ENCODE data around the gene CNNM1.
A peak's percentile ranks its signal among the peaks of the same experiment; 100 is the strongest.

The CNNM1 gene

GRCh38 chr10:99337901-99338300 is 8.7 kb downstream of the CNNM1 start:
- DNase-seq (ENCODE audit: low spot score): no peak

- peak; percentile 25 for DNase-seq (ENCODE audit: low spot score)
Measured at GRCh38 chr10:99339077-99339476, 9.9 kb downstream of the CNNM1 start.

DNA sequence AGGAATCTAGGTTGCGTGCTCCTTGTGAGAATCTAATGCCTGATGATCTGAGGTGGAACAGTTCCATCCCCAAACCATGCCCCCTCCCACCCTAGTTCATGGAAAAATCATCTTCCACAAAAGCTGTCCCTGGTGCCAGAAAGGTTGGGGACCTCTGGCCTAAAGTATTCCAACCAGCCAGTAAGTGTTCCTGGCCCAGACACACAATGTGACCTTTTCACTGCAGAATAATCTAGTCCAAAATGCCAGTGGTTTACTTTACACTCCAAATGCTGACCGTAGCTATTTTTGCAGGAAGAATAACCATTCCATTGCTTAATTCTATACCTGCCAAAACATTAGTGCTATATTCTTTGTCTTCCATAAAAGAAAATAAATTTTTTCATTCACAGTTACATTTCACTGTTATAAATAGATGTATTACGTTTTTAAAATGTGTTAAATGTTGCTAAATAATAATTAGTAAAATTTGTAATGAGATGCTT is 10.4 kb downstream of the CNNM1 start:
- DNase-seq (ENCODE audit: low spot score): no peak

DNA sequence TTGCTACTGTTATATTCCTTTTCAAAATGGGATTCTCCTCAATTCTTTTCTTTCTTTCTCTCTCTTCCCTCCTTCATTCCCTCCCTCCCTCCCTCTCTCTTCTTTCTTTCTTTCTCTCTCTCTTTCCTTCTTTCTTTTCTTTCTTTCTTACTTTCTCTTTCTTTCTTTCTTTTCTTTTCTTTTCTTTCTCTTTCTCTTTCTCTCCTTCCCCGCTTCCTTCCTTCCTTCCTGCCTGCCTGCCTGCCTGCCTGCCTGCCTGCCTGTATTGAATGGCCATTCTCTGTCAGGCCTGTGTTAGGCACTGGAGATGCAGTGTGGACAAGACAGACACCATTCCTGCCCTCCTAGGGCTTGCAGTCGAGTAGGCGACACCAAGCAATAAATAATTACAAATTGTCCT is 11.5 kb downstream of the CNNM1 start:
- DNase-seq (ENCODE audit: low spot score): no peak

DNA sequence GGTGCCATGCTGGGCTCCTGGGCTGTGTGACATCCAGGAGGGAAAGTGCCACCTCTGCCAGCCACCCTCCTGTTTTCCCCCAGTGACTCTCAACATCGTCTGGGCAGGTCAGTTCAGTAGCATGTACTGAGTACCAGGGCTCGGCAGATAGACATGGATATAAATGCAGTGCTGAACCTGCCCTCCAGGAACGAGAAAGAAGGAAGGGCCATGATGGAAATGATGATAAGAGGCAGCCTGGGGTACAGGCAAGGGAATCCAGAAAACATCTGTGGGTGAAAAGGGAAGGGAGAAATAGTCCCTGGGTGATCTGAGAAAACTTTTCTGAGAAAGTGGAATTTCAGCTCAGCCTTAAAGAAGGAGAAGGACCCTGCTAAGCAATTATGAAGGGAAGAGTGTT is 12.1 kb downstream of the CNNM1 start:
- DNase-seq (ENCODE audit: low spot score): no peak

DNA sequence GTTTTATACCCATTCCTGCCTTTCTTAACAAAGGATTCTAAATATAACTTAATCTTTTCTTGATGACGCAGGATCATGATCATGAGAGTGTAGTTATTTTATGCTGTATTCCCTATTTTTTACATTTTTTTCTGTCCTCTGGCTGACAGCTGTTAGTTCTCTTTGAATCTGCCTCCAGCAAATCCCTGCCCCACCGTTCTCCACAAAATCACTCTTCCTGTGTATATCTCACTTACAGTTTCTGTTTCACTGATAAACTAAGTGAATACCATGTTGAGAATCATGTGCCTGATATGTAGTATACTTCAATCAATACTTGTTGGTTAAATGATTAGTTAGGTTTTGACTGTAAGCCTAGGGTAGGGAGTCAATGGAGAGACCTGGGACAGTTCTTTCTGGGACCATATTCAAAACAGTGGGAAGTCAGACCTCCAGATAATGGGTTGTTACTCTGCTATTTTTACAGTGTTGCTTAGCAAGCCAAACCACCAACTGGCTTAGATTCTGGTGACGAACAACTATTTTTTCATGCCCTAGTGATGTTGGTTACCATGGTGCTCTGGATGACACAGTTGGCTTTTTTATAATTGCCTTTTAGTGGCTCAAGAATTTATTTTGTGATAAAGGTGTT is 12.8 kb downstream of the CNNM1 start:
- no peak for DNase-seq (ENCODE audit: low spot score)

- DNase-seq (ENCODE audit: low spot score): no peak
Measured at GRCh38 chr10:99343262-99343661, 14.1 kb downstream of the CNNM1 start.

- no peak for DNase-seq (ENCODE audit: low spot score)
Measured at GRCh38 chr10:99344715-99345114, 15.6 kb downstream of the CNNM1 start.

DNA sequence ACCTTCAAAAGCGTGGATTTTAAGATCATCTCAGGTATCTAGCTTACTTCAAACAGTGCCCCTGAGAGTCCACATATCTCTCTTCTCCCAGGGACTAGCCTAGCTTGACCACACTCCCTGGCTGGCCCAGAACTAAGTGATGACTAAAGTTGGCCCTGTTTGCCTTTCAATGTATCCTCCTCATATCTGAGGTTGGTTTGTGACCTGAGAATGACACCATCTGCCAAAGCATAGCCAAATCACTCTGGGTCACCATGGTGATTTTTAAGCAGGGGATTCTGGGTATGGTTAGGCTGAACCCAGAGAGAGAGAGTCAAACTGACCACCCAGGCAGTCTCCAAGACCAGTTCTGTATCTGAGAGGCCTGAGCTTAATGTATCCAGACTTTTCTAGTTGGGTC is 16.2 kb downstream of the CNNM1 start:
- DNase-seq (ENCODE audit: low spot score): no peak

- DNase-seq (ENCODE audit: low spot score): no peak
Measured at GRCh38 chr10:99346247-99346646, 17.1 kb downstream of the CNNM1 start.

DNA sequence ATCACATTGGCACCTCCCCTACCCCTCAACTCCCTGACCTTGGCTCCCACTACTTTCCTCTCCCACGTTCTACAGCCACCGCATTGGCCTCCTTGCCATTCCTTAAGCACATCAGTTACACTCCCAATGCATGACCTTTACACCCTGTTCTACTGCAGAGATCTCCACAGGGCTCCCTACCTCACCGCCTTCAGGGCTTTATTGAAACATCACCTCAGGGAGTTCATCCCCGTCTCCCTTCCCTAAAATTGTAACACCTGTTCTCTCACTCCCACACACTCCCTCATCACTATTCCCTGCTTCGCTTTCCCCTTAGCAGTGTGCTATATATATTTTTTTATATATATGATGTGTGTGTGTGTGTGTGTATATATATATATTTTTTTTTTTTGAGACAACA is 18.5 kb downstream of the CNNM1 start:
- DNase-seq (ENCODE audit: low spot score): no peak

DNA sequence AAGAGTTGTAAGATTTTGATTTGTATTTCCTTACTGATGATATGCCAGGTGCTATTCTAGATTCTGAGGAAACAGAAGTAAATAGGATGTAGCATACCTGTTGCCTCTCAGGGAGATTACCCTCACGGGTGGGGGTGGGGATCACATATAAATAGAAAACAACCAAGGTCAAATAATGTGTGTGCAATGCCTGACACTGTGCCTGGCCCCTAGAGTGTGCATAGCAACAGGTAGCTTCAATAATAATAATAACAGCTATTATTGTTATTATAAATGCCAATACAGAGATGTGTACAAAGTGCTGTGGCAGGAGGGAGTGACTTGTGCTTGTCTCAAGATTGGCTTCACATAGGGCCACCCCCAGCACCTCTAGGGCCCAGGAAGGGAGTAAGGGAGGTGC is 24.0 kb downstream of the CNNM1 start:
- DNase-seq (ENCODE audit: low spot score): no peak

- DNase-seq (ENCODE audit: low spot score): no peak
Measured at GRCh38 chr10:99357691-99358090, 28.5 kb downstream of the CNNM1 start.

- no peak for DNase-seq (ENCODE audit: low spot score)
Measured at GRCh38 chr10:99358101-99358500, 28.9 kb downstream of the CNNM1 start.

DNA sequence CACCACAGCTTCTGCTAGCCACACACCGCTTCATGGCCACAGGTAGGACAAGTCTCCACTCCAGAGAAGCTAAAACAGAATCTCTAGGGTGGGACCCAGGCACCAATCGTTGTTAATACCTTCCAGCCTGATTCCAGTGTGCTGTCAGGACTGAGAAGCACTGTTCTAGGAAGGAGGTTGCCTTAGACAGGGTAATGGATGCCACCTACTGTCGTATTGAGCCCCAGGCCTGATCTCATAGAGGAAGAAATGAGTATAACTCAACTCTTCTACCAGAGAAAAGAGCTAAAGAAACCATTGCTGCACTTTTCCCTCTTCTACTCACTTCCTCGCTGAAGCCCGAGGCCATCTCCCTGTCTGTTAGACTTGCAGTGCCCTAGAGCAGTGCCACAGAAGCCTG is 31.8 kb downstream of the CNNM1 start:
- DNase-seq (ENCODE audit: low spot score): no peak

GRCh38 chr10:99364125-99364524 is 35.0 kb downstream of the CNNM1 start:
- no peak for DNase-seq (ENCODE audit: low spot score)

- no peak for DNase-seq (ENCODE audit: low spot score)
Measured at GRCh38 chr10:99365311-99365710, 36.2 kb downstream of the CNNM1 start.

DNA sequence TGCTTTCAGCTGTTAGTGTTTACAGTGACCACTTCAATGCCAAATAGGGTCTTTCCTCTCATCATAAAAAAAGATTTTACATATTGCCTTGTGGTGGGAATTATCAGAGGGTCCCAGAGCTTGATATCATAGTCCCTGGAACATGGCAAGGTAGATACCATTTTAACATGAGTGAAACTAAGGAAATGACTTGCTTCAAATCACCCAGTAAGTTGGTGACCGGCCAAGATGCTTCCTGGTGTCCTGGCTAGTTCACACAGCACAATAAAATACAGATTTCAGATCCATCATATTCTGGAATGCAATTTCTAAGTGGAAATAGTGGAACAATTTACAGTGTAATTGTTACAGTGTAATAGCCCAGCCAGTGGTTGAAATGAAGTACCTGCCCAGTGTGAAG is 36.6 kb downstream of the CNNM1 start:
- no peak for DNase-seq (ENCODE audit: low spot score)

DNA sequence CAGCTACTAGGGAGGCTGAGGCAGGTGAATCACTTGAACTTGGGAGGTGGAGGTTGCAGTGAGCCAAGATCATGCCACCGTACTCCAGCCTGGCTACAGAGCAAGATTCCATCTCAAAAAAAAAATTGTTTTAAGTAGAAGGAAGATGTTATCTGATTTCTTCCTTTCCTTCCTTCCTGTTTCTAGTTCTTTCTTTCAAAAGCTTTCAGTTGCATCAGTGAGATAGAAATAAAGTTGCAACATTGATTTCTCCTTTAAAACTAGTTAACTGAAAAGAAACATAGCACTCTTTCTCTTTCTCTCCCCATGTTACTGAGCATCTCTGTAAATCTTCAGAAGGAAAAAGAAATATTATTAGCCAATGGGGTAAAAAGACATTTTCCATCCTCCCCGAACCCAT is 37.5 kb downstream of the CNNM1 start:
- DNase-seq (ENCODE audit: low spot score): no peak

- DNase-seq (ENCODE audit: low spot score): no peak
Measured at GRCh38 chr10:99368646-99369045, 39.5 kb downstream of the CNNM1 start.

DNA sequence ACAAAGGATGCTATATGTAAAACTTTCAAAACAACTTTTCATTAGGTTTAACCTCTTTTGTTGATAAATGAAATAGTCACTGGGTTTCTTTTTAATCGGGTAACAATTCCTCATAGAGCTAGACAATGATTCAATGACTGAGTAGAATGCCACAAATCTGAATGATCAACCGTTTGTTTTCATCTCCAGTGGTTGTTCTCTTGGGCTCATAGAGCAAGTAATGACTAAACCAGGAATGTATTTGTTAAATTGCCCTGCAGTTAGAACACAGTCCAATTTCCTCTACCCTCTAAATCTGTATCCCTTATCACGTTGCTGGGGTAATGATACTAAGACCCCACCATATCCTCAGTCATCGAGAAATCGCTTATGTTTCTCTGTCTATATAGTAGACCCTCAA is 40.0 kb downstream of the CNNM1 start:
- no peak for DNase-seq (ENCODE audit: low spot score)

DNA sequence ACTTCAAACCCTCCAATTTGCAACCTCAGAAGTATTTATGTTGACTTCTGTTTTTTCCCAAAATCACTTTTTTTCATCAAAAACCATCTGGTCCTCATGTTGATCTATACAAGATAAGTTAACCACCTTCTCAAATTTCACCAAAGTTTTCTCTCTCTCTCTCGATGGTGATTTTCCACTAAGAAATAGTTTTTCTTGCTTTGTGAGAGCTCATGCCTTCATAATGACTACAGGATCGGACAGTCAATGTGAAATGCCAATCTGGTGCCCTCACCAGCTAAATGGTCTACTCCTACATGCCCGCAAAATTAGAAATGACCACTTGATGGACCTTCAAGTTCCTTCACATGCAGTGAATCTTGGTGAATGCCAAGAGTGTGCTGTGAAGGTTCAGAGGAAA is 40.4 kb downstream of the CNNM1 start:
- no peak for DNase-seq (ENCODE audit: low spot score)

DNA sequence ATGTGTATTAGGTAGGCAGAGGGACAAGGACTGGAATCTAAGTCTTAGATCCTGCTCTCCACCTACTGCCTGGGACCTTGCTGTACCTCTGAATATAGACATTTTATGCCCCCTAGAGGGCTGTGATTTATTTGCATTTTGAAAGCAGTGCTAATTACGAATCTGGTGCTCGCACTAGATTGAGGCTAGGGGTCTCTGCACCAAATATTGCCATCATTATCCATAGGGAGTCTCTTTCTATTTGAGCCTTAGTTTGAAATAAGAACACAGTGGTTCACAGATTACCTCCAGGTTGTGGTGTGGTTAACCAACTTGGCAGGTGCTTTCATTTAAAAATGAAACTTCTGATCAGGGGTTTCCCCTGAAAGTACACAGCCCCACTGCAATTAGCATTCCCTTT is 41.8 kb downstream of the CNNM1 start:
- peak; percentile 41 for DNase-seq (ENCODE audit: low spot score)

DNA sequence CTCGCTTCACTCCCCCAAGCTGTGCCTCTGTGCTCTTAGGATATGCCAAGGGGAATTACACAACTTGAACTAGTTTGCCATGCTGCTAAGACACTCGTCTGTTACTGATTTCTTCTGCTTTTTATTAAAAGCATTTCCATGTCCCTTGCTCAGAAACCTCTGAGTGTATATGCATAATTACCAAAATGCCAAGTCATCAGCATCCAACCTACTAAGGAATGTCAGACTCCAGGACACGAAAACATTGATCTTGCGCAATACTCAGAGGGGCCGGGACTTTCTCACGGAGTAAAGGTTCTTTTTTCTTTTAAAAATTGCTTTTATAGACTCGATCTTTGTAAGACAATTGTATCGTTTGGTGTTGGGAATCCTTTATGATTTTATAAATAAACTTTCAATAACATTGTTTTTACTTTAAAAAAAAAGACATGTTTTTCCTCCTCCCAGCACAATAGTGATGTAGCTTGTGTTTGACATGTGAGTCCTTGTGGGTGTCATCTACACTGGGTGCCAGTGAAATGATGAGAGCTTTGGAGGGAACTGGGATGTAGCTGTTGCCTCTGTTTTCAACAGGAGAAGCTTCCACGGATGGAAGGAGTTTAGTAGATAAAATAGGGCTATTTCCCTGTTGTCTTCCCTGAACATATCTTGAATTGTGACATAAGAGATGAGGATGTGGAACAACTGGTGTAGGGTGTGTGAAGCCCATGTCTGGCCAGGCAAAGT is 43.6 kb downstream of the CNNM1 start:
- DNase-seq (ENCODE audit: low spot score): no peak

Measured in HuH-7.5 (cell line).